CD4-positive, alpha-beta T cell treated with Interleukin-15 for 4 hours (primary cell): Measurements from ENCODE around the gene MSI2.
A peak's percentile ranks its signal among the peaks of the same experiment; 100 is the strongest.

Source experiments
- DNase-seq: peaks from one replicate; pipeline ENCODE4 v3.0.0-alpha.2; 2020; ENCODE audit warnings: low spot score

Gene MSI2

GRCh38 chr17:57270801-57271245 lies 14.5 kb downstream of the MSI2 start:
- no peak for DNase-seq

- no peak for DNase-seq
Observed at GRCh38 chr17:57271821-57272220, 15.5 kb downstream of the MSI2 start.

- DNase-seq: no peak
Observed at GRCh38 chr17:57273490-57273889, 17.2 kb downstream of the MSI2 start.

DNA sequence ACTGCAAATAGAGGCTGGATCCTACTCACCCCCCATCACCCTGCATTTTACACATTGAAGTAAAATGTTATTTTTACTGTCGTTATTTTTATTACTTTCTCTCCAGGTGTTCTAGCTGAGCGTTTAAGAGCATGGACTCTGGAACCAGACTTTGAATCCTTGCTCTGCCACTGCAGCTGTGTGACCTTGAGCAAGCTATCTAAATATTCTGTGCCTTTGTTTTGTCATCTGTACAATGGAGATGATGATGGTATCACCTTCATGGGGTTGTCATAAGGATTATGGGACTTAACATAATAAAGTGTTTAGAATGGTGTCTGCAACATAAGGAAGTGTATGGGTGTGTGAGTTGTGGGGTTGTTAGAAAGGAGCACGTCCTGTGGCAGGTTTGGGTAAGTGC lies 17.8 kb downstream of the MSI2 start:
- DNase-seq: no peak

- no peak for DNase-seq
Observed at GRCh38 chr17:57275071-57275764, 18.9 kb downstream of the MSI2 start.

DNA sequence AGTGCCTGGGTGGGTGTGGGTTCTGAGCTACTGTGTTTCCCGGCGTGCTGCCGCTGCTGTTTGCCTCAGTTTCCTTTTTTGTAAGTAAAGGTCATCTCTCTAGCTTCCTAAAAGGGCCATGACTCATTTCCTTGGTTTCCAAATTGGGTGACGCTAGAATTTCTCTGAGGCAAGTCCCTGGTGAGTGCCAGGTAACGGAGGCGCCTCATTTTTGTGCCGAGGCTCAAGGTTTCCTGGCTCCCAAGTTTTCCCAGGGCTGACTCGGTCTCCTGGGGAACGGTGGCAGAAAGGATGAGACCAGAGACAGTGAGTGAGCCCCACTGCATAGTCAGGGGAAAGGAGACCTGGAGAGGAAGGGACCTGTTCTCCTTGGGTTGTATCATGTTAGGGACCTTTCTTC lies 20.3 kb downstream of the MSI2 start:
- no peak for DNase-seq

DNA sequence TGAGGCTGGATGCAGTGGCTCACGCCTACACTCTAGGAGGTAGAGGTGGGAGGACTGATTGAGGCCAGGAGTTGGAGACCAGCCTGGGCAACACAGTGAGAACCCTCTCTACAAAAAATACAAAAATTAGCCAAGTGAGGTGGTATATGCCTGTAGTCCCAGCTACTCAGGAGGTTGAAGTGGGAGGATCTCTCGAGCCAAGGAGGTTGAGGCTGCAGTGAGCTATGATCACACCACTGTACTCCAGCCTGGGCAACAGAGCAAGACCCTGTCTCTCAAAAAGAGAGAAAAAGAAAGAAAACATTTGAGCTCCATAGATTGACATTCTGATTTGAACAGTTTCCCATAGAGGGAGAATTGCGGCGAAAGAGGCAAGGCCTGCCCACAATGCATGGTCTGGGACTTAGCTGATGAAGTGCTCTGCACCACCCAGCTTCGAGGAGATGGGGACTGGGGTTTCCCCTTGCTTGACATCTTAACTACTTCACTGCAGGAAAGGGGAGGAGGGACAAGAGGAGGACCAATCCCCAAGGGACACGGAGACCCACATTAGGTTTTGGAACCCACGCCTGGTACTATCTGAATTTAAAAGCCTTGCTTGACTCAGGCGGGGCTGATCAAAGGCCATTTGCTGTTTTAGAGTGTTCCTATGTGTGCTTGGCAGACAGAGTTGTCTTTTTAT lies 21.7 kb downstream of the MSI2 start:
- no peak for DNase-seq

DNA sequence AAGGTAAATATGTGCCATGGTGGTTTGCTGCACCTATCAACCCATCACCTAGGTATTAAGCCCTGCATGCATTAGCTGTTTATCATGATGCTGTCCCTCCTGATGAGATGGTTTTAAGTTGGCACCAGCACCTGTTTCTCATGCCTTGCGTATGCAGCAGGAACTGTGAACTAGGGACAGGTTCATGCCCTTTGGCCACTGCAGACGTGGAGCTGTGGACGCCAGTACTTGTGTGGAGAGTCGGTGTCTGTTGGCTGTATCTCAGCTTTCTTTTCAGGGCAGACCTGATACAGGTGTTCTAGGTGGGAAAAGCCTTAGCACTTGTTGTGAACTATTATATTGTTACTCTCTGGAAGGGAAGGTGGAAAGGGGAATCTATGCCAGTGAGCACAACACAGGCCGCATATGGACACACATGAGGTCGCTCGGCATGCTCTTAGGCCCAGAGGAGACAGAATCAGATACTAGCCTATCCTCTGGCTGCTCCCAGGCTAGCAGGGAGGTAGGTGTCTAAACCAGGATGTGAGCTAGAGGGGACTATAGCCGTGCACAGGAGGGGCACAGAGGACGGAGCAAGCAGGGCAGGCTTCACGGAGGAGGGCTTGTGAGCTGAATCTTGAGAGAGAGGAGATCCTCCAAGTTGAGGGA lies 22.5 kb downstream of the MSI2 start:
- no peak for DNase-seq

DNA sequence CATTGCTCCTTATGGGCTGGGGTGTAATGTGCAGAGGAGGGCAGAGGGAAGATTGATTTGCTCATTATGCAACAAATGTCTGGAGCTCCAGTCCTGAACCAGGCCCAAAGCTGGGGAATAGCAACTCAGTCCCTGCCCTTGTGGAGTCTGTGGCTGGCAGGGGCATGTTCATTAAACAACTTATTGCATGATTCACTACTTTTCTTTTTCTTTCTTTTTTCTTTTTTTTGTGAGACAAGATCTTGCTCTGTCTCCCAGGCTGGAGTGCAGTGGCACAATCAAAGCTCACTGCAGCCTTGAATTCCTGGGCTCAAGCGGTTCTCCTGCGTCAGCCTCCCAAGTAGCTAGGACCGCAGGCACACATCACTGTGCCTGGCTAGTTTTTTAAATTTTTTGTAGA lies 23.1 kb downstream of the MSI2 start:
- DNase-seq: no peak

- peak; percentile 17 for DNase-seq
Observed at GRCh38 chr17:57281887-57282286, 25.6 kb downstream of the MSI2 start.

DNA sequence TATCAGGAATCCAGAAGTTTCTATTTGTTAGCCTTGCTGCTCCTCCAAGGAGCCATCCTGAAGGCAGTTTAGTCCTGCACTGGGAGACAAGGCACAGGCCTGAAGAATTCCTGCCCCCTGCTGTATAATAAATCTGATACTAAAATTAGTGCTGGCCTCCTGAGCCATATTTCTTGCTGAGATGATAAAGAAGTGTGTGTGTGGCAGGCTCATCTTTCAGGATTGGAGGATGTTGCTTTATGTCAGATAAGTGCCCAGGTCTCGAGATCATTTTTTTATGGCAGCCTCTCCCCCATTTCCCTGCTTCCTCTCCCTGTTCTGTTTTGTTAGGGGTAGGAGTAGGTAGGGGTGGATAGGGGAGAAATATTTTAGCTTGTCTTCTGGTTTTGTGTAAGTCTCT lies 26.0 kb downstream of the MSI2 start:
- no peak for DNase-seq

DNA sequence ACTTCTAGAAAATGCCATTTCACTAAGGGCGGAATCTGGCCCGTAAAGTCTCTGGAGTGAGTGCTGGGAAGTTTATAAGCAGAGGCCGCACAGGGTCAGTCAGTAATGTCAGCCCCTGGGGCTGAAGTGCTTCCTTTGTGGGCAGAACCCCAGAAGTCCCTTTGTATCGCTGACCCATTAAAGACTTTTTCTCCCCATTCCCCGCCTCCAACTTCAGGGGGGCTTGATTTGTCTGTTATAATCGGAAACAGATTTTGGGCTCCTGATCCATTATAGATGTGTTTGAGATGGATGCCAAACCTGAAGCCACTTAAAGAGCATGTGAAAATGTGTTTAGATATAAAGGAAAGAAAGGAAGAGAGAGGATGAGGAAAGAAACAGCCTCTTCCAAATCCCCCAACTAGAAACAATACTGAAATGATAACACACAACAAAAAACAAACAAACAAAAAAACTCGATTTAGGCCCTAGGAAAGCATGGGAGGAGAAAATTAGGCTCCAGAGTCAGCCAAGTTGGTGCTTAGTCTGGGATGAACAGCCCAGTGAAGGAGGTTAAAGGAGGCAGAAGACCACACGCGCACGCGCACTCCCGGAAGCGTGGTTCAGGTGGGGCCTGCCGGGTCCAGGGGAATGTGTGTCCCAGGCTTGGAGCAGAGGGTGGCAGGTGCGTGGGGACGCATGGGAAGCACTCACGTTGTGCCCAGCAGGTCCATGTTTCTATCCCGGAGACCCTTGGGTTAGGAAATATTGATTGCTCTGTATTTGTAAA lies 27.1 kb downstream of the MSI2 start:
- no peak for DNase-seq

GRCh38 chr17:57284583-57284982 lies 28.3 kb downstream of the MSI2 start:
- peak; percentile 36 for DNase-seq

DNA sequence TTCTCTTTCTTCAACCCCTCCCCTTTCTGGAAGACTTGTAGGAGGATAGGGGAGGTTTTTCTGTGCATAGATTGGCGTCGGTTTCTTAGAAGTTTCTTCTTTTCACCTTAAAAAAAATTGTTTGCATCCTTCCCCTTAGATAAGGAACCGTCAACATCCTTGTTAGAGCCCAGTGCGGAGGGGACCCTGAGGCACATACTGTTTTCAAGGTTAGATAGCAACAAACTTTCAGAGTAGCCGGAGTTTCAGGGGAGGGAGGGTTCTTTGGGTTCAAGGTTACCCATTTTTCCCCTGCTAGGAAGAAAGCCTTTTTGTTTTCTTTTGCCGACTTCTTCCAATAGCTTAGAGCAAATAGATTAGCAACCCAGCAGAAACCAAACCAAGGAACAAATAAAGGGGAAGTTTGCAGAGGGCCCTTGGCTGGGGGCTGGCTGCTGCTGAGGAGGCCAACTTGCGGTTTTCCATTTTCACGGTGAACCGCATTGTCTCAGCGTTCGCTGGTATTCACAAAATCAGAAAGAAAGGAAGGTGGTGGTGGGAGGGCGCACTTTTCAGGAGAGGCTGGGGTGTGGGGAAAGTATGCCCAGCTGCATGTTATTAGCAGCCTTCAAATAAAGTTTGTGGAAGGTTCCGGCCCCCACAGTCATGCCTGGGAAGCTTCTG lies 28.8 kb downstream of the MSI2 start:
- peak; percentile 28 for DNase-seq

DNA sequence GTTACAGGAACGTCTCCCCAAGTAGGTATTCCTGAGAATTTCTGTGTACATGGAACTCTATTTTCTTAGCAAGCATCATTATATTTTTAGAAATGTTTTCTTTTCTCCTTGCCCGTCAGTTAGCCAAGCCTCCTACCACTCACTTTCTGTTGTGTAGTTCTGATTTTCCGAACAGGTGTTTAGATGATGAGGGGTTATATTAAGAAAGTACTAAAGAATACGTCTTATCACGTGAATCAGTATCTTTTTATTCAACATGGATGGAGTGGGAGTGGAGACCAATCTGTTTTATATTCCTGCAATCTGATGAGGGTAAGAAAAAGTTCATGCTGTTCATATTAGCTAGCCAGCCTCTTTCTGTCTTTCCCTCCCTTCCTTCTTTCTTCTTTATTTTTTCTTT lies 29.4 kb downstream of the MSI2 start:
- DNase-seq: no peak

DNA sequence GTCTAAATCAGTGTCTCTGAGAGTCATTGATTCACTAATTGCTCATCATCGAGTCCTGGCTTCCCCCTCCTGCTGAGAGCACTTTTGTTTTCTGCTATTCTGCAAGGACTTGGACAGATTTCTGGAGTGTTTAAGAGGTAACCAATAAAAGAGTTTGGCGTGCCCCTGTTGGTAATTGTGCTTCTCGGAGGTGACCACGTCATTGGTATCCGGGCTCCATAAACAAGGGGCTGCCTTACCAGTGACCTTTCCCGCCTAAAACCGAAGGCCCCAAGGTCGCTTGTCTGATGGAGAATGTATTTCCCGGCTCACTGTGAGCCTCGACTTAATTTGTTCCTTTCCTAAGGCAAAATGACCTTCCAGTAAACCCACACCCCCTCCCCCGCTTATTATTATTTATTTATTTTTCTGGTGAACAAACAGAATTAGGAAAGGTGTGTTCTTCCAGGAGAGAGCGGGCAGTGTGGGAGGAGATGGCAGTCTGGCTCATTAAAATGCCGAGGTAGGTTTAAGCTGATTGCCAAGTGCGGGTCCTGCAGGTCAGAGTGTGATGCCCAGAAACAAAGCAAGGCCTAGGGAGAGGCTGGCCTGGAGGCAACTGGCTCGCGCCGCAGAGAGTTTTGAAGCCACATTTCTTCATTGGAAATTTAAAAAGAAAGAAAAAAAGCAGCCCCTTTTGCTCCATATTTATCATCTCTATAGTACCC lies 30.2 kb downstream of the MSI2 start:
- DNase-seq: no peak

- no peak for DNase-seq
Observed at GRCh38 chr17:57288040-57288772, 31.9 kb downstream of the MSI2 start.

GRCh38 chr17:57288773-57289121 lies 32.4 kb downstream of the MSI2 start:
- no peak for DNase-seq

- DNase-seq: no peak
Observed at GRCh38 chr17:57289130-57289529, 32.8 kb downstream of the MSI2 start.

GRCh38 chr17:57289613-57290012 lies 33.3 kb downstream of the MSI2 start:
- no peak for DNase-seq

GRCh38 chr17:57290981-57291380 lies 34.7 kb downstream of the MSI2 start:
- DNase-seq: no peak
